SU-DHL-6 (cell line): ENCODE results near the gene NTM.

Source experiments
- CTCF ChIP-seq: fragments of 200-600 bp; sonication (generic); IDR thresholded peaks from one replicate; pipeline ENCODE4 v1.5.1; 2017; ENCODE audit warnings: antibody characterized with exemption, mild to moderate bottlenecking, low read length, moderate library complexity; ENCODE audit not compliant: insufficient read depth, poor library complexity, severe bottlenecking
- EZH2phosphoT487 ChIP-seq: fragments of 200-600 bp; sonication (generic), shearing (Covaris generic); conservative IDR thresholded peaks from 2 replicates; pipeline ENCODE4 v1.6.1; 2018; ENCODE audit warnings: mild to moderate bottlenecking, antibody characterized with exemption, low read length, moderate library complexity, mixed read lengths

- TF ChIP-seq CTCF (no peak), EZH2phosphoT487 (no peak)
These were observed 507.0 kb downstream of the NTM start for GRCh38 chr11:131877246-131877942.
